Measurements from ENCODE around the gene STAT3.
"Not testable (repeated sequence)": the region's sequence is repeated elsewhere in the genome, so short reads cannot be mapped to it uniquely, and the experiment has no call there.

STAT3 gene

GRCh38 chr17:42274253-42274542 lies 114.0 kb downstream of the STAT3 start:
- no peak for DNase-seq

DNA sequence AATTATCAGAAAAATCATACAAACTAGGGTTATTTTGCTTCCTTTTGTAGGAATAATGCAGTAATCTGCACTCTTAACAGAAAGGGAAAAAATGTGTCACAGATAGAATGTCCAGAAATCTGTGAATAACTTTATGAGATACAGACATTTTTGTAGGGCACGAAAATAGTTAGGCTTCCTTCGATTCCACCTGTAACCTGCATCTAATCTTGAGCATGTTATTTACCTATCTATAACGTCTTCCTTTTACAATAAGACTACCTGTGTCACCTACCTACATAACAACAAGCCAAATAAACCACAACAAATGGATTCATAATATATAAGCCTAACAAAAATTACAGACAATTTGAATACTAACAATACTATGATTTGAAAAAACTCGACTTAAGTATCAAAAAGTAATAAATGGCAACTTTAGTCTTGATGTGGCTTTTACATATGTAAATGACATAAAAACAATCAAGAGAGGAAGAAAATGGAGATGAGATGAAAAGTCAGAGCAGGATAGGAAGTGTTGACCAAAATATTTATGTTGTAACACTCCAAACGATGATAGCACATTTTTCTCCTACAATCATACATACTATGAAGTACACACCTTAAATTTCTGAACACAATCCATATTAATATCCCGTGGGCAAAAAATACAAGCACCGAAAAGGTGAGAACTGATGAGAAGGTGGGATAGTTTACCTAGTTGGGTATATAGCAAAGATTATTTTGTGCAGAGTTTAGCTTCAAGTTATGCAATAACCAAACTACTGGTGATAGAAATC lies 114.6 kb downstream of the STAT3 start:
- DNase-seq = no peak

- DNase-seq = no peak
Measured at GRCh38 chr17:42272162-42272907, 115.9 kb downstream of the STAT3 start.

DNA sequence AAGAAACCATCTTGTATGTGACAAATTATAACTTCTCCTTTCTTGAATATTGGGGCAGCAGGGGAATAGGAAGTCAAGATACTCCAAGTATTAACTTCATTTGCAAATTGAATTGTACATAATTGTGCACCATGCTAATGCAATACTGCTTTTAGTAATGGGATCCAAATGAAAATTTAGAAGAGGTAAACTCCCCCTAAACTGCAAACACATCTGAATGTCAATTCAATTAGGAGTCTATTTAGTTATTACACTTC lies 116.5 kb downstream of the STAT3 start:
- DNase-seq = no peak

GRCh38 chr17:42271006-42271778 lies 117.0 kb downstream of the STAT3 start:
- no peak for DNase-seq

DNA sequence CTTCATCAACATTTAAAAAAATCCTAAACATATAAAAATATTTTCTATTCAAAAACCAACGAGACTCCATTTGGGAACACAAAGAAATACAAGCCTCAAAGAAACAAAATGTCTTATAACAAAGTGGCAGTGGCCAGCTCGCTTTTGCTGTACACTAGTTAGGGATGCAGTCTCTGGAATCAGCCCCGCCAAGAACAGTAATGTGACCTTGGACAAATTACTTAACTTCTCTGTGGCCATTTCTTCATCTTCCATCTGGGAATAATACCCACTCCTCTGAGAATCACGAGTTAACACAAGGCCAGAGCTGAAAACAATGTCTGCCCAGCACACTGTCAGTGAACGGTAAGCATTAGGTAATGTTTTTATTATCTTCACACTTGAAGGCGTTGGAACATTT lies 117.6 kb downstream of the STAT3 start:
- DNase-seq = no peak

DNA sequence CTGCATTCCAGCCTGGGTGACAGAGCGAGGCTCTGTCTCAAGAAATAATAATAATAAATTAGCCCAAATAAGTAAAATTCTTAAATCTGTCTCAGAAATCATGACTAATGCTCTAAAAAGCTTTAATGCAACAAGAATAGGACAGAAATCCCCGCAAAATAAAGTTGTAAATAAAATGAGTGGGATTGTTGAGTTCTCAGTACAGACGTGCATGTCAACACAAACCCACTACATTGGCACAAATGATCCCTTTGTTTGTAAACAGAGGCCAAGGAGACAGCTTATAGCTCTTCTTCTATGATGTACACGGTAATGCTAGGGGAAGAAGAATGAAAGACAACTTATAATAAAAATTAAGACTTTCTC lies 118.1 kb downstream of the STAT3 start:
- no peak for DNase-seq

- no peak for DNase-seq
Measured at GRCh38 chr17:42268236-42268635, 120.0 kb downstream of the STAT3 start.

DNA sequence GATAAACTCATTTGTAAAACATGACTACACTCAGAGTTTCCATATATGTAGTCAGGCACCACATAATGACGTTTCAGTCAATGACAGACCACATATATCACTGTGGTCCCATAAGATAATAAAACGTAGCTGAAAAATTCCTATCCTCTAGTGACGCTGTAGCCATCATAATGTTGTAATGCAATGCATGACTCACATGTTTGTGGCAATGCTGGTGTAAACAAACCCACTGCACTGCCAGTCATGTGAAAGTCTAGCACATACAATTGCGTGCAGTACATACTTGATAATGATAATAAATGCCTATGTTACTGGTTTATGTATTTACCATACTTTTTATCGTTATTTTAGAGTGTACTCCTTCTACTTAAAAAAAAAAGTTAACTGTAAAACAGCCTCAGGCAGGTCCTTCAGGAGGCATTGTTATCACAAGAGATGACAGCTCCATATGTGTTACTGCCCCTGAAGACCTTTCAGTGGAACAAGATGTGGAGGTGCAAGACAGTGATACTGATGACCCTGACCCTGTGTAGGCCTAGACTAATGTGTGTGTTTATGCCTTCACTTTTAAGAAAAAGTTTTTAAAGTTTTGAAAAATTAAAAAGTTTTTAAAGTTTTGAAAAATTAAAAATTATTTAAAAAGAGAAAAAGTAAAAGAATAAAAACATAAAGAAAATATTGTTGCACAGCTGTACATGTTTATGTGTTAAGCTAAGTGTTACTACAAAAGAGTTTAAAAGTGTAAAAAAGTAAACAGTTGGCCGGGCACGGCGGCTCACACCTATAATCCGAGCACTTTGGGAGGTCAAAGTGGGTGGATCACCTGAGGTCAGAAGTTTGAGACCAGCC lies 121.1 kb downstream of the STAT3 start:
- DNase-seq = no peak

DNA sequence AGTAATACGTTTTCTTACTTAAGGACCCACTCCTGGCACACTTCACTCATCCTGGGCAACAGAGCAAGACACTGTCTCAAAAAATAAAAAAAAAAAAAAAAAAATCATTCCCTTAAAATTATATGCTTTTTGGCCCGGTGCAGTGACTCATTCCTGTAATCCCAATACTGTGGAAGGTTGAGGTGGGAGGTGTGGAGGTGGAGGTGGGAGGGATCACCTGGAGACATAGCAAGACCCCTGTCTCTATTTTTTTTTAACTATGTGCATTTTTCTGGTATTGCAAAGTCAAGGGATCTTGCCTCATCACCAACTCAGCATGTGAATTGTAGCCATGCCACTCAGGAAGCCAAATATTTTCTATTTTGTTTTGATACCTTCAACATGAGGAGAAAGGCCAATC lies 121.8 kb downstream of the STAT3 start:
- DNase-seq = no peak

DNA sequence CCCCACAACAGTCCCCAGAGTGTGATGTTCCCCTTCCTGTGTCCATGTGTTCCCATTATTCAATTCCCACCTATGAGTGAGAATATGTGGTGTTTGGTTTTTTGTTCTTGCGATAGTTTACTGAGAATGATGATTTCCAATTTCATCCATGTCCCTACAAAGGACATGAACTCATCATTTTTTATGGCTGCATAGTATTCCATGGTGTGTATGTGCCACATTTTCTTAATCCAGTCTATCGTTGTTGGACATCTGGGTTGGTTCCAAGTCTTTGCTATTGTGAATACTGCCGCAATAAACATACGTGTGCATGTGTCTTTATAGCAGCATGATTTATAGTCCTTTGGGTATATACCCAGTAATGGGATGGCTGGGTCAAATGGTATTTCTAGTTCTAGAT lies 123.9 kb downstream of the STAT3 start:
- not testable (repeated sequence) for DNase-seq
